ENCODE data around the gene IP6K1. TPM values are rescaled to one million over a fixed set of nuclear protein-coding genes. Genes with fewer than 3 reads are reported as not detected.
"Not testable (repeated sequence)": the region's sequence is repeated elsewhere in the genome, so short reads cannot be mapped to it uniquely, and the experiment has no call there.

The IP6K1 gene
- total RNA-seq, 2 experiments from 2014 or later, result 27.4 to 30.9 TPM

GRCh38 chr3:49686769-49687423 is 99.4 kb downstream of the IP6K1 start:
- H3K27ac ChIP-seq (ENCODE audit: low read depth, low read length, poor library complexity, severe bottlenecking); H3K4me3 ChIP-seq (ENCODE audit: low read depth, low read length, poor library complexity, severe bottlenecking); BruUV-seq (replicated peaks); H3K79me2 ChIP-seq (ENCODE audit: insufficient read depth, low read depth, low read length); H3K9me3 ChIP-seq (ENCODE audit: low read length); H4K20me1 ChIP-seq (ENCODE audit: insufficient read depth, low read length); H3K4me2 ChIP-seq (ENCODE audit: low read length); DNase-seq (ENCODE audit: low spot score); H3K9me2 ChIP-seq (ENCODE audit: insufficient read depth, low read length); H2AFZ ChIP-seq (ENCODE audit: low read length); CTCF ChIA-PET (ENCODE audit: unreplicated experiment); POLR2A ChIA-PET; intact Hi-C loops (cut with micrococcal nuclease; ENCODE audit: unreplicated experiment): not testable (repeated sequence)
- Histone ChIP-seq H3K4me1 (ENCODE audit: insufficient read depth, low read length, poor library complexity, severe bottlenecking) (peaks cover 11% of the 10 kb centered on the region), H3K36me3 (ENCODE audit: insufficient read depth, low read length) (peaks cover 18% of the 10 kb centered on the region; the same call in 1 of the 2 replicates)

GRCh38 chr3:49686346-49686745 is 100.0 kb downstream of the IP6K1 start:
- H3K79me2 ChIP-seq (ENCODE audit: insufficient read depth, low read depth, low read length), result not testable (repeated sequence)

GRCh38 chr3:49685846-49686245 is 100.5 kb downstream of the IP6K1 start:
- POLR2A ChIA-PET; H3K27ac ChIP-seq (ENCODE audit: low read depth, low read length, poor library complexity, severe bottlenecking); H3K79me2 ChIP-seq (ENCODE audit: insufficient read depth, low read depth, low read length); H3K9me3 ChIP-seq (ENCODE audit: low read length); H2AFZ ChIP-seq (ENCODE audit: low read length); DNase-seq (ENCODE audit: low spot score); H3K4me3 ChIP-seq (ENCODE audit: low read depth, low read length, poor library complexity, severe bottlenecking); intact Hi-C loops (cut with micrococcal nuclease; ENCODE audit: unreplicated experiment); H4K20me1 ChIP-seq (ENCODE audit: insufficient read depth, low read length); H3K9me2 ChIP-seq (ENCODE audit: insufficient read depth, low read length); BruUV-seq (replicated peaks); CTCF ChIA-PET (ENCODE audit: unreplicated experiment); H3K4me2 ChIP-seq (ENCODE audit: low read length): not testable (repeated sequence)
- Histone ChIP-seq H3K4me1 (ENCODE audit: insufficient read depth, low read length, poor library complexity, severe bottlenecking) (peaks cover 10% of the 10 kb centered on the region), H3K36me3 (ENCODE audit: insufficient read depth, low read length) (peaks cover 29% of the 10 kb centered on the region; the same call in 1 of the 2 replicates)

More at GRCh38 chr3:49686346-49686745, 100.0 kb downstream of the IP6K1 start:
- H3K9me3 ChIP-seq (ENCODE audit: low read length); DNase-seq (ENCODE audit: low spot score); H4K20me1 ChIP-seq (ENCODE audit: insufficient read depth, low read length); H3K4me3 ChIP-seq (ENCODE audit: low read depth, low read length, poor library complexity, severe bottlenecking); BruUV-seq (replicated peaks); intact Hi-C loops (cut with micrococcal nuclease; ENCODE audit: unreplicated experiment); H3K4me2 ChIP-seq (ENCODE audit: low read length); H3K9me2 ChIP-seq (ENCODE audit: insufficient read depth, low read length); H3K27ac ChIP-seq (ENCODE audit: low read depth, low read length, poor library complexity, severe bottlenecking); CTCF ChIA-PET (ENCODE audit: unreplicated experiment); H2AFZ ChIP-seq (ENCODE audit: low read length); POLR2A ChIA-PET: not testable (repeated sequence)
- peaks cover 11% of the 10 kb centered on the region for H3K4me1 ChIP-seq (ENCODE audit: insufficient read depth, low read length, poor library complexity, severe bottlenecking)
- H3K36me3 ChIP-seq (ENCODE audit: insufficient read depth, low read length), result peaks cover 24% of the 10 kb centered on the region; the same call in 1 of the 2 replicates

- H3K9me3 ChIP-seq (ENCODE audit: low read length); H2AFZ ChIP-seq (ENCODE audit: low read length); BruUV-seq (replicated peaks); CTCF ChIA-PET (ENCODE audit: unreplicated experiment); H4K20me1 ChIP-seq (ENCODE audit: insufficient read depth, low read length); H3K4me3 ChIP-seq (ENCODE audit: low read depth, low read length, poor library complexity, severe bottlenecking); H3K27ac ChIP-seq (ENCODE audit: low read depth, low read length, poor library complexity, severe bottlenecking); DNase-seq (ENCODE audit: low spot score); POLR2A ChIA-PET; intact Hi-C loops (cut with micrococcal nuclease; ENCODE audit: unreplicated experiment); H3K79me2 ChIP-seq (ENCODE audit: insufficient read depth, low read depth, low read length); H3K4me1 ChIP-seq (ENCODE audit: insufficient read depth, low read length, poor library complexity, severe bottlenecking); H3K4me2 ChIP-seq (ENCODE audit: low read length); H3K9me2 ChIP-seq (ENCODE audit: insufficient read depth, low read length): not testable (repeated sequence)
- H3K36me3 ChIP-seq (ENCODE audit: insufficient read depth, low read length), result peaks cover 36% of the 10 kb centered on the region; the same call in 1 of the 2 replicates
Measured at GRCh38 chr3:49685103-49685502, 101.2 kb downstream of the IP6K1 start.

GRCh38 chr3:49684453-49684852 is 101.9 kb downstream of the IP6K1 start:
- H3K36me3 ChIP-seq (ENCODE audit: insufficient read depth, low read length), result peaks cover 43% of the 10 kb centered on the region; the same call in 1 of the 2 replicates
- H3K79me2 ChIP-seq (ENCODE audit: insufficient read depth, low read depth, low read length); H3K4me2 ChIP-seq (ENCODE audit: low read length); H3K4me3 ChIP-seq (ENCODE audit: low read depth, low read length, poor library complexity, severe bottlenecking); H3K9me3 ChIP-seq (ENCODE audit: low read length); H3K4me1 ChIP-seq (ENCODE audit: insufficient read depth, low read length, poor library complexity, severe bottlenecking); intact Hi-C loops (cut with micrococcal nuclease; ENCODE audit: unreplicated experiment); CTCF ChIA-PET (ENCODE audit: unreplicated experiment); BruUV-seq (replicated peaks); H3K27ac ChIP-seq (ENCODE audit: low read depth, low read length, poor library complexity, severe bottlenecking); H2AFZ ChIP-seq (ENCODE audit: low read length); H4K20me1 ChIP-seq (ENCODE audit: insufficient read depth, low read length); POLR2A ChIA-PET; H3K9me2 ChIP-seq (ENCODE audit: insufficient read depth, low read length); DNase-seq (ENCODE audit: low spot score): not testable (repeated sequence)
